ENCODE measurements around the gene FILIP1.
A peak's percentile ranks its signal among the peaks of the same experiment; 100 is the strongest.

The FILIP1 gene

GRCh38 chr6:75308250-75308988 is 185.2 kb downstream of the FILIP1 start:
- Histone ChIP-seq H3K4ac (ENCODE audit: low read depth in 1 of 2, low read length in 2 of 2) (peak overlapping the region in 1 of 2 experiments; percentile 2), H3K79me1 (replicated peaks; ENCODE audit: low read length, poor library complexity, severe bottlenecking) (no peaks in the 10 kb centered on the region), H2BK5ac (ENCODE audit: low read depth, low read length, poor library complexity, severe bottlenecking) (no peak overlapping the region), H2AK5ac (ENCODE audit: low read length, severe bottlenecking) (peak overlapping the region; percentile 74), H3K18ac (ENCODE audit: low read depth in 1 of 2, low read length in 2 of 2) (peak overlapping the region in 1 of 2 experiments; percentile 50), H3K27me3 (ENCODE audit: control insufficient read depth in 1 of 2, insufficient read depth in 1 of 2, low read length in 2 of 2) (no peaks in the 10 kb centered on the region), H2BK12ac (ENCODE audit: low read length in 2 of 2) (peak overlapping the region; percentile 72 to 90), H2BK15ac (ENCODE audit: low read depth, poor library complexity, severe bottlenecking) (peak overlapping the region; percentile 63), H4K8ac (ENCODE audit: low read length) (no peak overlapping the region), H3K14ac (ENCODE audit: low read length in 2 of 2) (peak overlapping the region in 1 of 2 experiments; percentile 59), H3K4me1 (ENCODE audit: control insufficient read depth, insufficient read depth, low read depth, low read length) (no peaks in the 10 kb centered on the region), H3K23ac (ENCODE audit: low read length in 2 of 2) (no peak overlapping the region), H3K4me2 (ENCODE audit: low read length, poor library complexity, severe bottlenecking) (no peak overlapping the region), H3K9ac (ENCODE audit: low read length) (no peak overlapping the region), H2BK120ac (ENCODE audit: low read depth, low read length) (no peak overlapping the region), H4K91ac (ENCODE audit: low read length) (no peak overlapping the region), H2AFZ (ENCODE audit: low read depth, low read length) (no peak overlapping the region), H3K36me3 (ENCODE audit: control insufficient read depth in 1 of 2, insufficient read depth in 2 of 2, low read depth in 1 of 2, low read length in 2 of 2) (peaks cover 0 to 3% of the 10 kb centered on the region in 2 experiments), H3K4me3 (ENCODE audit: insufficient read depth in 1 of 2, low read depth in 1 of 2, low read length in 2 of 2) (no peak overlapping the region), H3K9me3 (ENCODE audit: control insufficient read depth, low read length) (peaks cover 6% of the 10 kb centered on the region), H3K27ac (ENCODE audit: low read length, poor library complexity, severe bottlenecking) (no peak overlapping the region)
- 63% methylated on average over 8 of the region's 11 CpGs for WGBS
- DNase-seq = no peak

- H2BK15ac ChIP-seq (ENCODE audit: low read depth, poor library complexity, severe bottlenecking) = no peak overlapping the region
- no peak overlapping the region for H2BK5ac ChIP-seq (ENCODE audit: low read depth, low read length, poor library complexity, severe bottlenecking)
- no peak overlapping the region for H3K14ac ChIP-seq (ENCODE audit: low read length in 2 of 2)
- H2AFZ ChIP-seq (ENCODE audit: low read depth, low read length) = no peak overlapping the region
- no peak overlapping the region for H3K18ac ChIP-seq (ENCODE audit: low read depth in 1 of 2, low read length in 2 of 2)
- peaks cover 0 to 3% of the 10 kb centered on the region in 2 experiments for H3K36me3 ChIP-seq (ENCODE audit: control insufficient read depth in 1 of 2, insufficient read depth in 2 of 2, low read depth in 1 of 2, low read length in 2 of 2)
- no peak overlapping the region for H3K4ac ChIP-seq (ENCODE audit: low read depth in 1 of 2, low read length in 2 of 2)
- H3K27me3 ChIP-seq (ENCODE audit: control insufficient read depth in 1 of 2, insufficient read depth in 1 of 2, low read length in 2 of 2) = no peaks in the 10 kb centered on the region
- H4K91ac ChIP-seq (ENCODE audit: low read length) = no peak overlapping the region
- H4K8ac ChIP-seq (ENCODE audit: low read length) = no peak overlapping the region
- no peak overlapping the region for H3K27ac ChIP-seq (ENCODE audit: low read length, poor library complexity, severe bottlenecking)
- no peaks in the 10 kb centered on the region for H3K4me1 ChIP-seq (ENCODE audit: control insufficient read depth, insufficient read depth, low read depth, low read length)
- H2BK12ac ChIP-seq (ENCODE audit: low read length in 2 of 2) = no peak overlapping the region
- no peak overlapping the region for H2BK120ac ChIP-seq (ENCODE audit: low read depth, low read length)
- H3K9ac ChIP-seq (ENCODE audit: low read length) = no peak overlapping the region
- no peak overlapping the region for H3K4me3 ChIP-seq (ENCODE audit: insufficient read depth in 1 of 2, low read depth in 1 of 2, low read length in 2 of 2)
- no peaks in the 10 kb centered on the region for H3K79me1 ChIP-seq (replicated peaks; ENCODE audit: low read length, poor library complexity, severe bottlenecking)
- WGBS = 100% methylated on average over 1 of the region's 2 CpGs
- H3K9me3 ChIP-seq (ENCODE audit: control insufficient read depth, low read length) = peaks cover 6% of the 10 kb centered on the region
- H3K4me2 ChIP-seq (ENCODE audit: low read length, poor library complexity, severe bottlenecking) = no peak overlapping the region
- DNase-seq = no peak
- no peak overlapping the region for H3K23ac ChIP-seq (ENCODE audit: low read length in 2 of 2)
- H2AK5ac ChIP-seq (ENCODE audit: low read length, severe bottlenecking) = no peak overlapping the region
These were observed 186.1 kb downstream of the FILIP1 start for GRCh38 chr6:75307364-75308004.

GRCh38 chr6:75306064-75306463 is 187.5 kb downstream of the FILIP1 start:
- Histone ChIP-seq H3K4me3 (ENCODE audit: insufficient read depth in 1 of 2, low read depth in 1 of 2, low read length in 2 of 2) (no peak overlapping the region), H2BK12ac (ENCODE audit: low read length in 2 of 2) (no peak overlapping the region), H2BK5ac (ENCODE audit: low read depth, low read length, poor library complexity, severe bottlenecking) (no peak overlapping the region), H3K79me1 (replicated peaks; ENCODE audit: low read length, poor library complexity, severe bottlenecking) (no peaks in the 10 kb centered on the region), H2BK120ac (ENCODE audit: low read depth, low read length) (no peak overlapping the region), H4K91ac (ENCODE audit: low read length) (no peak overlapping the region), H3K36me3 (ENCODE audit: control insufficient read depth in 1 of 2, insufficient read depth in 2 of 2, low read depth in 1 of 2, low read length in 2 of 2) (peaks cover 0 to 3% of the 10 kb centered on the region in 2 experiments), H2AFZ (ENCODE audit: low read depth, low read length) (no peak overlapping the region), H3K27ac (ENCODE audit: low read length, poor library complexity, severe bottlenecking) (no peak overlapping the region), H3K14ac (ENCODE audit: low read length in 2 of 2) (no peak overlapping the region), H3K18ac (ENCODE audit: low read depth in 1 of 2, low read length in 2 of 2) (no peak overlapping the region), H2AK5ac (ENCODE audit: low read length, severe bottlenecking) (no peak overlapping the region), H3K4me1 (ENCODE audit: control insufficient read depth, insufficient read depth, low read depth, low read length) (no peaks in the 10 kb centered on the region), H3K9ac (ENCODE audit: low read length) (no peak overlapping the region), H3K27me3 (ENCODE audit: control insufficient read depth in 1 of 2, insufficient read depth in 1 of 2, low read length in 2 of 2) (no peaks in the 10 kb centered on the region), H4K8ac (ENCODE audit: low read length) (no peak overlapping the region), H3K23ac (ENCODE audit: low read length in 2 of 2) (no peak overlapping the region), H3K4ac (ENCODE audit: low read depth in 1 of 2, low read length in 2 of 2) (no peak overlapping the region), H3K4me2 (ENCODE audit: low read length, poor library complexity, severe bottlenecking) (no peak overlapping the region), H3K9me3 (ENCODE audit: control insufficient read depth, low read length) (peaks cover 6% of the 10 kb centered on the region), H2BK15ac (ENCODE audit: low read depth, poor library complexity, severe bottlenecking) (no peak overlapping the region)
- DNase-seq = peak; percentile 44
- WGBS = 79% methylated on average over 2 of the region's 3 CpGs

- DNase-seq = no peak
- H3K18ac ChIP-seq (ENCODE audit: low read depth in 1 of 2, low read length in 2 of 2) = no peak overlapping the region
- no peak overlapping the region for H3K14ac ChIP-seq (ENCODE audit: low read length in 2 of 2)
- H3K36me3 ChIP-seq (ENCODE audit: control insufficient read depth in 1 of 2, insufficient read depth in 2 of 2, low read depth in 1 of 2, low read length in 2 of 2) = peaks cover 0 to 3% of the 10 kb centered on the region in 2 experiments
- H4K91ac ChIP-seq (ENCODE audit: low read length) = no peak overlapping the region
- H2AK5ac ChIP-seq (ENCODE audit: low read length, severe bottlenecking) = no peak overlapping the region
- no peak overlapping the region for H3K4me3 ChIP-seq (ENCODE audit: insufficient read depth in 1 of 2, low read depth in 1 of 2, low read length in 2 of 2)
- no peak overlapping the region for H3K27ac ChIP-seq (ENCODE audit: low read length, poor library complexity, severe bottlenecking)
- H4K8ac ChIP-seq (ENCODE audit: low read length) = no peak overlapping the region
- no peaks in the 10 kb centered on the region for H3K79me1 ChIP-seq (replicated peaks; ENCODE audit: low read length, poor library complexity, severe bottlenecking)
- WGBS = 92% methylated on average over 4 of the region's 5 CpGs
- H2BK120ac ChIP-seq (ENCODE audit: low read depth, low read length) = no peak overlapping the region
- no peaks in the 10 kb centered on the region for H3K4me1 ChIP-seq (ENCODE audit: control insufficient read depth, insufficient read depth, low read depth, low read length)
- peaks cover 6% of the 10 kb centered on the region for H3K9me3 ChIP-seq (ENCODE audit: control insufficient read depth, low read length)
- no peak overlapping the region for H2BK5ac ChIP-seq (ENCODE audit: low read depth, low read length, poor library complexity, severe bottlenecking)
- H3K23ac ChIP-seq (ENCODE audit: low read length in 2 of 2) = no peak overlapping the region
- H3K9ac ChIP-seq (ENCODE audit: low read length) = no peak overlapping the region
- peak overlapping the region; percentile 65 to 85 for H2BK12ac ChIP-seq (ENCODE audit: low read length in 2 of 2)
- no peak overlapping the region for H2BK15ac ChIP-seq (ENCODE audit: low read depth, poor library complexity, severe bottlenecking)
- H3K4ac ChIP-seq (ENCODE audit: low read depth in 1 of 2, low read length in 2 of 2) = peak overlapping the region in 1 of 2 experiments; percentile 64
- no peak overlapping the region for H3K4me2 ChIP-seq (ENCODE audit: low read length, poor library complexity, severe bottlenecking)
- H3K27me3 ChIP-seq (ENCODE audit: control insufficient read depth in 1 of 2, insufficient read depth in 1 of 2, low read length in 2 of 2) = no peaks in the 10 kb centered on the region
- no peak overlapping the region for H2AFZ ChIP-seq (ENCODE audit: low read depth, low read length)
These were observed 188.0 kb downstream of the FILIP1 start for GRCh38 chr6:75305573-75305972.

Data from mesenchymal stem cell (in vitro differentiated cells and primary cell).